CD4-positive, alpha-beta memory T cell (primary cell): ENCODE results near the gene FBXO42. TPM values are rescaled to one million over a fixed set of nuclear protein-coding genes. Genes with fewer than 3 reads are reported as not detected.

Experiments
- CTCF ChIA-PET: fragments of 350-600 bp; sonication (Branson Sonifier 250); formaldehyde crosslinking; loops from one replicate; lab custom pipeline; 2021; ENCODE audit warnings: inconsistent platforms; ENCODE audit not compliant: partially characterized antibody; lab: Charles Lee
- POLR2A ChIA-PET: fragments of 350-600 bp; sonication (Branson Sonifier 250); formaldehyde crosslinking; loops from one replicate; lab custom pipeline; 2021; ENCODE audit not compliant: partially characterized antibody; lab: Charles Lee
- DNase-seq, 5 donors: peaks; one replicate each; pipeline versions ENCODE4 v3.0.0 to v3.0.0-alpha.2; 2020 to 2022; ENCODE audit warnings: mixed read lengths in 1 of 5
- H3K27ac ChIP-seq: one replicate; pipeline ENCODE4 v1.7.0; 2013; ENCODE audit warnings: low read depth, low read length
- H3K27me3 ChIP-seq: 2 replicates; pipeline ENCODE4 v1.7.0; 2013; ENCODE audit warnings: mild to moderate bottlenecking, low read length, moderate library complexity; ENCODE audit not compliant: insufficient read depth
- H3K36me3 ChIP-seq: 2 replicates; pipeline ENCODE4 v1.7.0; 2013; ENCODE audit warnings: mild to moderate bottlenecking, low read length, moderate library complexity; ENCODE audit not compliant: insufficient read depth
- H3K4me1 ChIP-seq: 2 replicates; pipeline ENCODE4 v1.7.0; 2013; ENCODE audit warnings: mild to moderate bottlenecking, low read length, moderate library complexity; ENCODE audit not compliant: insufficient read depth
- H3K4me3 ChIP-seq, 2 donors: one replicate each; pipeline ENCODE4 v1.7.0; 2013; ENCODE audit warnings: low read length in 2 of 2, mild to moderate bottlenecking in 1 of 2
- H3K9me3 ChIP-seq, 2 donors: one replicate each; pipeline ENCODE4 v1.7.0; 2013; ENCODE audit warnings: low read length in 2 of 2, control low read depth in 1 of 2; ENCODE audit not compliant: control insufficient read depth in 1 of 2
- H3K27ac Mint-ChIP-seq, 7 donors: one replicate each; pipeline ENCODE4 v1.8.0; 2020 to 2021; ENCODE audit warnings: mixed read lengths in 7 of 7, mild to moderate bottlenecking in 6 of 7, inconsistent platforms in 3 of 7, moderate library complexity in 3 of 7
- H3K27me3 Mint-ChIP-seq, 2 donors: one replicate each; pipeline ENCODE4 v1.8.0; 2020 to 2021; ENCODE audit warnings: mixed read lengths in 2 of 2
- H3K36me3 Mint-ChIP-seq, 2 donors: one replicate each; pipeline ENCODE4 v1.8.0; 2020 to 2021; ENCODE audit warnings: mixed read lengths in 2 of 2, inconsistent platforms in 1 of 2, mild to moderate bottlenecking in 1 of 2
- H3K4me1 Mint-ChIP-seq, 4 donors: one replicate each; pipeline ENCODE4 v1.8.0; 2020 to 2021; ENCODE audit warnings: mixed read lengths in 4 of 4, mild to moderate bottlenecking in 1 of 4
- H3K4me3 Mint-ChIP-seq, 8 donors: one replicate each; pipeline ENCODE4 v1.8.0; 2020 to 2021; ENCODE audit warnings: mixed read lengths in 8 of 8, mild to moderate bottlenecking in 7 of 8, moderate library complexity in 6 of 8, inconsistent platforms in 3 of 8
- H3K9me3 Mint-ChIP-seq, 8 donors: one replicate each; pipeline ENCODE4 v1.8.0; 2020 to 2021; ENCODE audit warnings: mixed read lengths in 8 of 8, mild to moderate bottlenecking in 5 of 8, inconsistent platforms in 3 of 8, moderate library complexity in 1 of 8
- intact Hi-C: fragments of 100-400 bp; cut with micrococcal nuclease; formaldehyde crosslinking; loops from one replicate; pipeline ENCODE4 v1.15.1; 2023
- polyA plus RNA-seq, 2 donors: library from polyadenylated mRNA; unstranded; fragments of 300-500 nt; fragmentation: Illumina TruSeq; gene quantifications; one replicate each; pipeline ENCODE4 v1.2.3, GENCODE V29; 2021
- total RNA-seq, 2 experiments: library from RNA; stranded (reverse); gene quantifications; one replicate each; pipeline ENCODE4 v1.2.3, GENCODE V29; 2021

Gene FBXO42
- 10 to 100 TPM; 21.6 to 25.6 TPM for total RNA-seq
- polyA plus RNA-seq, result 10 to 100 TPM; 18.2 to 22.7 TPM

DNA sequence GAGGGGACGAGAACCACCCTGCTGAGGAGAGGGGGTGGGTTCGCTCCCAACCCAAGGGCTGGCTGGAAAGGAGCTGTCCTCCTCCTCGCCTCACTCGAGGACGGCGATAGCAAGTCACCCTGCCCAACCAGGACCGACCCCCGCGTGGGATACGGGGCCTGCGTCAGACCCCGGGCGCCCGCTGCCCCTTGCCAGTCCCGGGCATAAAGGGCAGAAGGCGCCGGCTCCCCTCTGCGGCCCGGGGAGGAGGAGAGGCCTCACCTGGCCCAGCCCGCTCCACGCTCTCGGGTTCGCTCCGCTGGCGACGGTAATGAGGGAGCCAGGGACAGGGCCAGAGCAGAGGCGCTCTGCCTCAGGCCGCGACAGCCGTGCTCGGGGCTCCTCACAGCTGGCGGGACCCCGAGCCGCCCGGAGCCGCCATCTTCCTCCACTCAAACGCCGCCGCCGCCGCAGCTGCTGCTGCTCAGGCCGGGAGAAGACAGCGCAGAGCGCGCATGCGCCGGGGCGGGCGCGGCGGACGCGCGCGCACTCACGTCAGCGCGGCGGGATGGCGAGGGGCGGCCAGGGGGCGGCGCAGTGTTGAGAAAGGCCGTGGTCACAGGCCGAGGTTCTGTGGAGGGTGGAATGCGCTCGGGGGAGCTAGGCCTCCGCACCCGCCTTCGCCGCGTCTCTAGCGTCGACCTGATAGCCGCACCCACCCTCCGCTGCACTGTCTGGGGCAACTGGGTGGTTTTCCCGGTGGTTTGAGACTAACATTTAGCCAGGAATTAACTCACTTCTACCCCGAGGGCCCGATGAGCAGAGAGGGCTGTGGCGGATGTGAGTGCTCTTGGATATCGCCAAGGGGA, at the start of gene FBXO42:
Gene FBXO42 (minus strand): TSS at position 487 of the 848 bp plus-strand sequence. CDS start 37,062 bp downstream, outside the sequence.
- Mint-ChIP-seq H3K27ac (peak within 1 kb of the TSS; percentile 90 to 98 (median 95)), H3K9me3 (no peaks in the 10 kb centered on the region), H3K36me3 (peaks cover 0 to 9% of the 10 kb centered on the region in 2 donors), H3K27me3 (no peaks in the 10 kb centered on the region), H3K4me3 (peak within 1 kb of the TSS; percentile 89 to 97 (median 96)), H3K4me1 (peaks cover 17 to 37% (median 30%) of the 10 kb centered on the region in 4 donors)
- H3K9me3 ChIP-seq, result no peaks in the 10 kb centered on the region
- intact Hi-C loops, result loop anchor here (1.0 to 5.0 kb wide), 3 partner anchors 15 to 145 kb away; partner anchors contain the start of genes NECAP2 and SZRD1
- H3K4me3 ChIP-seq, result peak within 1 kb of the TSS; percentile 88 to 90
- ChIA-PET CTCF (interaction anchor here (0.6 to 12.0 kb wide), 6 partner anchors 12 to 274 kb away, joined by 3 to 121 read pairs (median 4); partner anchors contain the start of gene SZRD1), POLR2A (interaction anchor here (0.6 to 3.0 kb wide), 15 partner anchors 9 to 553 kb away, joined by 3 to 27 read pairs (median 3); partner anchors contain the start of genes NECAP2, SZRD1 and ZBTB17)
- peak within 1 kb of the TSS; percentile 95 for H3K27ac ChIP-seq
- DNase-seq, result peak; percentile 90 to 95 (median 94)
- H3K27me3 ChIP-seq, result no peaks in the 10 kb centered on the region
- peaks cover 44% of the 10 kb centered on the region for H3K4me1 ChIP-seq
- H3K36me3 ChIP-seq, result no peaks in the 10 kb centered on the region

DNA sequence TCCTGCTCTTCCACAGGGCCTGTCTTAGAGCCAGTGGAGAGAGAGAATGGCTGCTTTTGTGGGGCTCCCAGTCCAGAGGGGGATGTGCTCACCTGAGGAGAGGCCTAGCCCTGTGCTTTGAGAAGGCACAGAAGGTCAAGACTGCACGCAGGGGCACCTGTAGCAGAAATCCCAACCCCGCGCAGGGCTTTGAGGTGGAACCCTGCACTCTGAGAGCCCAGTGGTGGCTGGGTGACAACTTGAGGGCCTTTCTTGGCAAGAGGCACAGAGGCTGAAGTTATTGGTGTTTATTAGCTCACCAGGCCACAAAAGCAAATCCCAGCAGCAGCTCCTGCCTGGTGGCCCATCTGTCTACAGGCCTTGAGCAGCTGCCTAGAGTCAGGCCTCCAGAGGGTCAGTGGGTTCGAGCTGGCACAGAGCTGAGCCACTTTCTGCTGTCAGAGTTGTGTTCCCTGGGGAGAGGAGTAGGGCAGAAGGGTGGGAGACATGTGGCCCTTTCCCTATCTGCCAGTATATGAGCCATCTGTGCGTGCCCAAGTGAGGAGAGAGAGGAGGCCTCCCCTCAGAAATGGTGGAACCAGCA, 46.2 kb upstream of the FBXO42 start:
- peaks cover 18 to 50% of the 10 kb centered on the region in 2 donors for H3K36me3 Mint-ChIP-seq
- no peak overlapping the region for H3K27ac ChIP-seq

DNA sequence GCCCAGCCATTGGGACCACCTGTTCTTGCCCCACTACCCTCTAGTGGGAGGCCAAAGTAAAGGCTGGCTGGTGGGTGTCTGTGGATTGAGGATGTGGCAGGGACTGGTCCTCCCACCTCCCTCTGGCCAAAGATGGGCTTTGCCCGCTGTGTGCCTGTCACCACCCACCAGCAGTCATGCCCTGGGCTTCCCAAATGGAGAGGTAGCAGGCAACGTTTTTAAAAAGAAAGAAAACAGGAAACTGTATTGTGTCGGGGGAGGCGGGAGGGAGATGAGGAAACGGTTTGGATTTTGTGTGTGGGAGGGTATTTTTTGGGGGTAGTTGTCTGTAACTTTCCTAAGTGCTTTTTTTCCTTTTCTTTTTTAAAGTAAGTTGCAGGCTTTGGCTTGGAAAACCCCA, 44.8 kb upstream of the FBXO42 start:
- no peak overlapping the region for H3K4me3 ChIP-seq
- H3K36me3 ChIP-seq, result peaks cover 55% of the 10 kb centered on the region
- CTCF ChIA-PET, result no interaction called here
- H3K9me3 ChIP-seq, result no peaks in the 10 kb centered on the region
- DNase-seq, result no peak
- H3K9me3 Mint-ChIP-seq, result no peaks in the 10 kb centered on the region
- no peak overlapping the region for H3K27ac ChIP-seq
- no peaks in the 10 kb centered on the region for H3K27me3 ChIP-seq
- peaks cover 4% of the 10 kb centered on the region for H3K4me1 ChIP-seq
- H3K4me3 Mint-ChIP-seq, result no peak overlapping the region
- POLR2A ChIA-PET, result no interaction called here
- H3K27ac Mint-ChIP-seq, result peak overlapping the region in 6 of 7 donors; percentile 35 to 68 (median 45)
- peaks cover 25 to 61% of the 10 kb centered on the region in 2 donors for H3K36me3 Mint-ChIP-seq
- intact Hi-C loops, result no loop called here
- no peaks in the 10 kb centered on the region for H3K27me3 Mint-ChIP-seq
- H3K4me1 Mint-ChIP-seq, result peaks cover 9 to 18% (median 13%) of the 10 kb centered on the region in 4 donors

More for the DNA sequence above, 46.2 kb upstream of the FBXO42 start:
- H3K36me3 ChIP-seq, result peaks cover 41% of the 10 kb centered on the region
- Mint-ChIP-seq H3K9me3 (peaks cover 0 to under 1% (median 0%) of the 10 kb centered on the region in 8 donors), H3K27ac (peak overlapping the region in 4 of 7 donors; percentile 12 to 41 (median 20)), H3K27me3 (no peaks in the 10 kb centered on the region), H3K4me1 (peaks cover 0 to 7% (median 3%) of the 10 kb centered on the region in 4 donors), H3K4me3 (no peak overlapping the region)
- H3K4me3 ChIP-seq, result no peak overlapping the region
- intact Hi-C loops, result no loop called here
- DNase-seq, result no peak
- ChIA-PET CTCF (no interaction called here), POLR2A (no interaction called here)
- no peaks in the 10 kb centered on the region for H3K4me1 ChIP-seq
- H3K9me3 ChIP-seq, result no peaks in the 10 kb centered on the region
- no peaks in the 10 kb centered on the region for H3K27me3 ChIP-seq

DNA sequence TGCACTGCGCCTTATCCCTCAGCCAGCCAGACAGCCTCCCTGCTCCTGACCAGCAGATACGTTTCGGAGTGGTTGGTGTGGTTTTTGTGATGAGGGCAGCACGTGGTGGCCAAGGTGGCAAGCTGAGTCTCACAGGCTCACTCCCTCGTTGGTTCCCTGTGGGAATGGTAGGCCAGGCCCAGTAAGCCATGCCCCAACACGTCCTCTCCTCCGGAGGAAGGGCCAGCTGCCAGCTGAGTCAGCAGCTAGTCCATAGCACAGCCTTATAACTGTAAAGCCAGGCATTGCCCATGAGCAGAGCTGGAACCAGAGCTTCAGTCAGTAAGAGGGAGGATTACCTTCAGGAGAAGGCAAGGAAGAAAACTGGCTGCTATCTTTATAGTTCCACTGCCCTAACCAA, 44.3 kb upstream of the FBXO42 start:
- Mint-ChIP-seq H3K4me1 (peaks cover 12 to 23% (median 16%) of the 10 kb centered on the region in 4 donors), H3K4me3 (no peak overlapping the region), H3K27me3 (no peaks in the 10 kb centered on the region), H3K36me3 (peaks cover 25 to 61% of the 10 kb centered on the region in 2 donors), H3K9me3 (no peaks in the 10 kb centered on the region), H3K27ac (peak overlapping the region in 5 of 7 donors; percentile 35 to 67 (median 53))
- ChIA-PET CTCF (no interaction called here), POLR2A (interaction anchor here (1.2 kb wide), 1 partner anchor 24 kb away, joined by 3 read pairs; no protein-coding TSS in a partner anchor)
- intact Hi-C loops, result no loop called here
- Histone ChIP-seq H3K27me3 (no peaks in the 10 kb centered on the region), H3K9me3 (no peaks in the 10 kb centered on the region), H3K27ac (no peak overlapping the region), H3K4me3 (no peak overlapping the region), H3K4me1 (peaks cover 10% of the 10 kb centered on the region), H3K36me3 (peaks cover 60% of the 10 kb centered on the region)
- DNase-seq, result no peak

DNA sequence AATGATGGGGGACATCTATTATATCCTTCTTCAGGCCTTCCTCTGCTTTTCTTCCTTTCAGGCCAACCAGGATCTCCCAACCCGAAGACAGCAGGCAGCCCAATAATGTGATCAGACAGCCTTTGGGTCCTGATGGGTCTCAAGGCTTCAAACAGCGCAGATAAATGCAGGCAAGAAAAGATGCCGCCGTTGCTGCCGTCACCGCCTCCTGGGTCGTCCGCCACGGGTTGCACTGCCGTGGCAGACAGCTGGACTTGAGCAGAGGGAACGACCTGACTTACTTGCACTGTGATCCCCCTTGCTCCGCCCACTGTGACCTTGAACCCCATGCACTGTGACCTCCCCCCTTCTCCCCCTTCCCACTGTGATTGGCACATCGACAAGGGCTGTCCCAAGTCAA, 42.7 kb upstream of the FBXO42 start:
- H3K4me1 ChIP-seq, result peaks cover 26% of the 10 kb centered on the region
- no peaks in the 10 kb centered on the region for H3K9me3 Mint-ChIP-seq
- CTCF ChIA-PET, result interaction anchor here (1.1 kb wide), 1 partner anchor 14 kb away, joined by 3 read pairs; no protein-coding TSS in a partner anchor
- intact Hi-C loops, result no loop called here
- peaks cover 25 to 66% of the 10 kb centered on the region in 2 donors for H3K36me3 Mint-ChIP-seq
- no peaks in the 10 kb centered on the region for H3K27me3 Mint-ChIP-seq
- H3K4me3 Mint-ChIP-seq, result no peak overlapping the region
- H3K9me3 ChIP-seq, result no peaks in the 10 kb centered on the region
- no peaks in the 10 kb centered on the region for H3K27me3 ChIP-seq
- no peak for DNase-seq
- no peak overlapping the region for H3K4me3 ChIP-seq
- POLR2A ChIA-PET, result no interaction called here
- H3K27ac Mint-ChIP-seq, result no peak overlapping the region
- H3K4me1 Mint-ChIP-seq, result peaks cover 26 to 39% (median 29%) of the 10 kb centered on the region in 4 donors
- H3K36me3 ChIP-seq, result peaks cover 60% of the 10 kb centered on the region
- H3K27ac ChIP-seq, result no peak overlapping the region

DNA sequence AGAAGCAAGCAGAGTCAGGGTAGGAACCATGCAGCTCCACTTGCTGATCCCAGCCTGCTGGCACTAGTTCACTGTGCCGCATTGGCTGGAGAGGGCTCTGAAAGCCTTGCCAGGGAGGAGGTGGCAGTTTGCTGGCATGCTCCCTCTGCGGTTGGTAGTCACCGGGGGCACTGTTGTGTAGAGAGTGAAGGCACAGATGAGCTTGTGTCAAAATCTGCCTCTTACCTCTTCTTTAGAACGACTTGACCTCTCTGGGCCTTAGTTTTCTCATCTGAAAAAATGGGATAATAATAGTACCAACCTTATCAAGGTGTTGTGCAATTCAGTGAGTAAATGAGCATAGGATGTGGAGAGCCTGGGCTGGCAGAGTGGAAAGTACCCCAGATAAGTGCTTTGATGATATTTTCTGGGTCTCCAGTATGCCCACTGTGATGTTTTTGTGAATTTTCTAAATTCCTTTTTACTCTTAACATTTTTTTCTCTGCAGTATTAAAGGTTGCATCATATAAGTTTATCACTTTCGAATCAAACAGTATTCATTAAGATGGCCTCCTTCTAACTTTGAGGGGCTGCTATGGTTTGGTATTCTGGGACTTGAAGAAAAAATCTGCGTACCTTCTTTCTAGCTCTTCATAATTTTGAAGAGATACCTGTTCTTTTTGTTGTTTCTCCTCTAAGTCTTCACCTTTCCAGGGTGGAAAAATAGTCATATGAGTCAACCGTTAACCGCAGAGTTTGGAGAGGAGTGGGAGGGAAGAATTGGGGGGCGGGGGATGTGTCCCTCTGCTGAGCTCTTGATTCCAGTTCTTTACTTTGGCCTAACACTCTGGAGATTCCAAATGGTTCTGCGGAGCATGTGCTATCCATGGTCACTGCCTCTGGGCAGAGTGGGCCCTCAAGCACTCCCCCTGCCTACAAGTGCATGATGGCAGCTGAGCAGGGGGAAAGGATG, 41.6 kb upstream of the FBXO42 start:
- Histone ChIP-seq H3K9me3 (no peaks in the 10 kb centered on the region), H3K36me3 (peaks cover 60% of the 10 kb centered on the region), H3K4me1 (peaks cover 32% of the 10 kb centered on the region), H3K27ac (no peak overlapping the region), H3K27me3 (no peaks in the 10 kb centered on the region), H3K4me3 (no peak overlapping the region)
- intact Hi-C loops, result no loop called here
- CTCF ChIA-PET, result no interaction called here
- no peaks in the 10 kb centered on the region for H3K27me3 Mint-ChIP-seq
- DNase-seq, result no peak
- peak overlapping the region in 1 of 7 donors; percentile 12 for H3K27ac Mint-ChIP-seq
- no peaks in the 10 kb centered on the region for H3K9me3 Mint-ChIP-seq
- H3K4me1 Mint-ChIP-seq, result peaks cover 27 to 45% (median 32%) of the 10 kb centered on the region in 4 donors
- no peak overlapping the region for H3K4me3 Mint-ChIP-seq
- POLR2A ChIA-PET, result no interaction called here
- H3K36me3 Mint-ChIP-seq, result peaks cover 22 to 61% of the 10 kb centered on the region in 2 donors
